ENCODE results near the gene FAM181A.

- TF ChIP-seq CTCF (IDR thresholded peaks at IDR 0.05) (no peak), POLR2A (IDR thresholded peaks at IDR 0.05) (no peak)
Measured at GRCh38 chr14:93960774-93961438, 33.8 kb downstream of the FAM181A start.

Measured in body of pancreas (tissue), 4 donors.